ENCODE measurements around the gene PRXL2B.

- TF ChIP-seq CTCF (conservative IDR thresholded peaks at IDR 0.05 in 1 of 2, IDR thresholded peaks at IDR 0.05 in 1 of 2; ENCODE audit: extremely low read depth in 1 of 2, insufficient read depth in 1 of 2, low read depth in 1 of 2, low read length in 2 of 2) (no peak), EZH2 (IDR thresholded peaks at IDR 0.05; ENCODE audit: borderline replicate concordance, low read length) (no peak)
Observed at GRCh38 chr1:2564815-2565374, 21.7 kb upstream of the PRXL2B start.

Measured in mammary epithelial cell (primary cell).